GM23248 (cell line): Measurements from ENCODE around the gene SLC10A3. TPM values are rescaled to one million over a fixed set of nuclear protein-coding genes. Genes with fewer than 3 reads are reported as not detected.

Experiments used
- DNase-seq: peaks from one replicate; pipeline ENCODE4 v3.0.0-alpha.2; 2015
- H2AFZ ChIP-seq: fragments of 200-600 bp; sonication (generic); 2 replicates; pipeline ENCODE4 v1.6.1; 2016; ENCODE audit warnings: antibody characterized with exemption
- H3F3A ChIP-seq: fragments of 200-600 bp; sonication (generic); 2 replicates; pipeline ENCODE4 v1.6.1; 2016; ENCODE audit warnings: mild to moderate bottlenecking, antibody characterized with exemption, mixed run types; ENCODE audit not compliant: insufficient read depth
- H3K27ac ChIP-seq: fragments of 200-600 bp; sonication (generic); 2 replicates; pipeline ENCODE4 v1.5.1; 2016; ENCODE audit warnings: mild to moderate bottlenecking
- H3K27me3 ChIP-seq: fragments of 200-600 bp; sonication (generic); replicated peaks from 2 replicates; pipeline ENCODE4 v1.6.1; 2016; ENCODE audit warnings: mild to moderate bottlenecking; ENCODE audit not compliant: insufficient read depth
- H3K36me3 ChIP-seq: fragments of 200-600 bp; sonication (generic); 2 replicates; pipeline ENCODE4 v1.6.1; 2016; ENCODE audit warnings: low read depth, mild to moderate bottlenecking
- H3K4me1 ChIP-seq: fragments of 200-600 bp; sonication (generic); 2 replicates; pipeline ENCODE4 v1.6.1; 2016; ENCODE audit warnings: mild to moderate bottlenecking; ENCODE audit not compliant: insufficient read depth
- H3K4me2 ChIP-seq: fragments of 200-600 bp; sonication (generic); one replicate; pipeline ENCODE4 v1.6.1; 2016; ENCODE audit warnings: mild to moderate bottlenecking; ENCODE audit not compliant: unreplicated experiment
- H3K4me3 ChIP-seq: fragments of 200-600 bp; sonication (generic); 2 replicates; pipeline ENCODE4 v1.5.1; 2016; ENCODE audit warnings: mild to moderate bottlenecking
- H3K79me2 ChIP-seq: fragments of 200-600 bp; sonication (generic); 2 replicates; pipeline ENCODE4 v1.6.1; 2016; ENCODE audit warnings: mild to moderate bottlenecking; ENCODE audit not compliant: insufficient read depth
- H3K9ac ChIP-seq: fragments of 200-600 bp; sonication (generic); 2 replicates; pipeline ENCODE4 v1.6.1; 2016; ENCODE audit warnings: mild to moderate bottlenecking
- H3K9me2 ChIP-seq: fragments of 200-600 bp; sonication (generic); 2 replicates; pipeline ENCODE4 v1.6.1; 2016; ENCODE audit warnings: mixed run types, mild to moderate bottlenecking, moderate library complexity; ENCODE audit not compliant: insufficient read depth
- H3K9me3 ChIP-seq: fragments of 200-600 bp; sonication (generic); one replicate; pipeline ENCODE4 v1.6.1; 2017; ENCODE audit warnings: low read depth
- H4K20me1 ChIP-seq: fragments of 200-600 bp; sonication (generic); 2 replicates; pipeline ENCODE4 v1.6.0; 2016; ENCODE audit not compliant: insufficient read depth
- EZH2 ChIP-seq: fragments of 200-600 bp; sonication (generic); IDR thresholded peaks from 2 replicates; pipeline ENCODE4 v1.6.1; 2018; ENCODE audit warnings: antibody characterized with exemption, mild to moderate bottlenecking; ENCODE audit not compliant: insufficient read depth, poor library complexity, severe bottlenecking
- EZH2phosphoT487 ChIP-seq: fragments of 200-600 bp; sonication (generic); IDR thresholded peaks from 2 replicates; pipeline ENCODE4 v1.6.1; 2018; ENCODE audit warnings: antibody characterized with exemption, moderate library complexity, mild to moderate bottlenecking, low read depth; ENCODE audit not compliant: insufficient read depth
- WGBS, 2 experiments: methylation state at CpG; one replicate each; pipeline ENCODE4 v1.1.6; 2015 to 2017; ENCODE audit warnings: low lambda C conversion rate in 2 of 2, low coverage in 1 of 2; ENCODE audit errors: missing lambda C conversion rate in 2 of 2; 5-methylcytosine and 5-hydroxymethylcytosine counted together
- in situ Hi-C: fragments of 300-500 bp; cut with MboI; formaldehyde crosslinking; loops from 2 replicates; pipeline ENCODE4 v1.15.0; 2020
- polyA plus RNA-seq: library from polyadenylated mRNA; unstranded; fragments of >200 nt; fragmentation: Nextera tagmentation; extraction: Ambion mirVana; gene quantifications from 2 replicates; pipeline ENCODE4 v1.2.1, GENCODE V29; 2016
- total RNA-seq: library from RNA; depleted of rRNA; stranded (reverse); fragments of >200 nt; shearing (Covaris generic); gene quantifications from 2 replicates; pipeline ENCODE4 v1.2.3, GENCODE V29; 2014

Gene SLC10A3
- total and polyA plus RNA-seq, 2 experiments from 2014 or later = 50.8 to 61.0 TPM

- Histone ChIP-seq H3K4me3 (peak overlapping the region; percentile 81), H3K4me1 (no peaks in the 10 kb centered on the region), H2AFZ (peak overlapping the region; percentile 53; the same call in 1 of the 2 replicates), H3K36me3 (no peaks in the 10 kb centered on the region), H3K4me2 (peak overlapping the region; percentile 78), H3K27ac (peak overlapping the region; percentile 99), H3K27me3 (no peaks in the 10 kb centered on the region), H3K79me2 (peaks cover 21% of the 10 kb centered on the region), H3K9me3 (no peaks in the 10 kb centered on the region), H3F3A (no peaks in the 10 kb centered on the region), H3K9ac (peak overlapping the region; percentile 99), H4K20me1 (no peaks in the 10 kb centered on the region), H3K9me2 (no peaks in the 10 kb centered on the region)
- peak; percentile 66 for DNase-seq
- TF ChIP-seq EZH2phosphoT487 (no peak), EZH2 (no peak)
- WGBS, 2 experiments = 2 to 18% methylated on average over 3 to 17 of the region's 19 CpGs
- in situ Hi-C loops = no loop called here
These were observed 412 bp downstream of the SLC10A3 start for GRCh38 chrX:154490021-154490413.

GRCh38 chrX:154489182-154489581 is 1.2 kb downstream of the SLC10A3 start:
- no peaks in the 10 kb centered on the region for H3F3A ChIP-seq
- no peak overlapping the region for H2AFZ ChIP-seq
- 90 to 93% methylated on average over 2 to 4 of the region's 4 CpGs for WGBS, 2 experiments
- no peak for TF ChIP-seq EZH2phosphoT487
- no peak for TF ChIP-seq EZH2
- no peaks in the 10 kb centered on the region for H3K9me2 ChIP-seq
- no peak for DNase-seq
- peak overlapping the region; percentile 99; the same call in 1 of the 2 replicates for H3K27ac ChIP-seq
- no peaks in the 10 kb centered on the region for H3K9me3 ChIP-seq
- H3K4me2 ChIP-seq = peak overlapping the region; percentile 78
- H3K27me3 ChIP-seq = no peaks in the 10 kb centered on the region
- no peaks in the 10 kb centered on the region for H3K4me1 ChIP-seq
- peak overlapping the region; percentile 99 for H3K9ac ChIP-seq
- in situ Hi-C loops = no loop called here
- H3K4me3 ChIP-seq = peak overlapping the region; percentile 81
- no peaks in the 10 kb centered on the region for H3K36me3 ChIP-seq
- peaks cover 27% of the 10 kb centered on the region for H3K79me2 ChIP-seq
- no peaks in the 10 kb centered on the region for H4K20me1 ChIP-seq

GRCh38 chrX:154488336-154489075 is 1.9 kb downstream of the SLC10A3 start:
- Histone ChIP-seq H3K9me3 (no peaks in the 10 kb centered on the region), H4K20me1 (no peaks in the 10 kb centered on the region), H3F3A (no peaks in the 10 kb centered on the region), H3K79me2 (peaks cover 27% of the 10 kb centered on the region), H3K4me2 (no peak overlapping the region), H3K4me3 (peak overlapping the region; percentile 81; the same call in 1 of the 2 replicates), H3K9me2 (no peaks in the 10 kb centered on the region), H3K4me1 (no peaks in the 10 kb centered on the region), H3K36me3 (no peaks in the 10 kb centered on the region), H3K27ac (no peak overlapping the region), H3K27me3 (no peaks in the 10 kb centered on the region), H2AFZ (no peak overlapping the region), H3K9ac (no peak overlapping the region)
- DNase-seq = no peak
- TF ChIP-seq EZH2phosphoT487 (no peak), EZH2 (no peak)
- 86% methylated on average over 7 to 11 of the region's 20 CpGs for WGBS, 2 experiments
- in situ Hi-C loops = no loop called here

- no peak overlapping the region for H3K9ac ChIP-seq
These were observed 2.7 kb downstream of the SLC10A3 start for GRCh38 chrX:154487518-154488290.

More at GRCh38 chrX:154487518-154488290, 2.7 kb downstream of the SLC10A3 start:
- no peaks in the 10 kb centered on the region for H4K20me1 ChIP-seq
- H3F3A ChIP-seq = no peaks in the 10 kb centered on the region
- no peaks in the 10 kb centered on the region for H3K9me2 ChIP-seq
- no peaks in the 10 kb centered on the region for H3K27me3 ChIP-seq
- 95 to 98% methylated on average over 15 to 21 of the region's 28 CpGs for WGBS, 2 experiments
- no peak overlapping the region for H3K4me3 ChIP-seq
- H3K9me3 ChIP-seq = no peaks in the 10 kb centered on the region
- no peak for TF ChIP-seq EZH2
- no peak for TF ChIP-seq EZH2phosphoT487
- no peaks in the 10 kb centered on the region for H3K36me3 ChIP-seq
- no peak for DNase-seq
- in situ Hi-C loops = no loop called here
- no peaks in the 10 kb centered on the region for H3K4me1 ChIP-seq
- H2AFZ ChIP-seq = no peak overlapping the region
- H3K27ac ChIP-seq = no peak overlapping the region
- peaks cover 27% of the 10 kb centered on the region for H3K79me2 ChIP-seq
- no peak overlapping the region for H3K4me2 ChIP-seq
